ENCODE data around the gene ZAP70. TPM values are rescaled to one million over a fixed set of nuclear protein-coding genes. Genes with fewer than 3 reads are reported as not detected.
A peak's percentile ranks its signal among the peaks of the same experiment; 100 is the strongest.

Gene ZAP70
- total RNA-seq, 1 donor from 2014 or later, result 3.1 TPM

- DNase-seq (ENCODE audit: low spot score in 2 of 2, unreplicated experiment in 2 of 2), result no peak
- H3K27ac Mint-ChIP-seq, result no peak overlapping the region
- TF ChIP-seq CTCF (IDR thresholded peaks at IDR 0.05; ENCODE audit: unreplicated experiment), result no peak
- H3K4me1 Mint-ChIP-seq, result peaks cover 11% of the 10 kb centered on the region
- H3K36me3 Mint-ChIP-seq, result no peaks in the 10 kb centered on the region
- H3K9me3 Mint-ChIP-seq, result no peaks in the 10 kb centered on the region
- no peak overlapping the region for H3K4me3 Mint-ChIP-seq
- H3K27me3 Mint-ChIP-seq (ENCODE audit: low read depth), result no peaks in the 10 kb centered on the region
Measured at GRCh38 chr2:97738179-97739019, 25.0 kb downstream of the ZAP70 start.

GRCh38 chr2:97739020-97739892 lies 25.9 kb downstream of the ZAP70 start:
- H3K4me1 Mint-ChIP-seq, result peaks cover 11% of the 10 kb centered on the region

GRCh38 chr2:97739893-97740245 lies 26.5 kb downstream of the ZAP70 start:
- Mint-ChIP-seq H3K36me3 (peaks cover 10% of the 10 kb centered on the region), H3K4me3 (no peak overlapping the region), H3K9me3 (peaks cover 5% of the 10 kb centered on the region), H3K27me3 (ENCODE audit: low read depth) (no peaks in the 10 kb centered on the region), H3K27ac (no peak overlapping the region), H3K4me1 (peaks cover 11% of the 10 kb centered on the region)
- no peak for DNase-seq (ENCODE audit: low spot score in 2 of 2, unreplicated experiment in 2 of 2)
- TF ChIP-seq CTCF (IDR thresholded peaks at IDR 0.05; ENCODE audit: unreplicated experiment), result no peak

More at GRCh38 chr2:97739020-97739892, 25.9 kb downstream of the ZAP70 start:
- H3K27ac Mint-ChIP-seq, result no peak overlapping the region
- peaks cover 5% of the 10 kb centered on the region for H3K9me3 Mint-ChIP-seq
- no peak for DNase-seq (ENCODE audit: low spot score in 2 of 2, unreplicated experiment in 2 of 2)
- H3K27me3 Mint-ChIP-seq (ENCODE audit: low read depth), result no peaks in the 10 kb centered on the region
- no peak overlapping the region for H3K4me3 Mint-ChIP-seq
- no peak for TF ChIP-seq CTCF (IDR thresholded peaks at IDR 0.05; ENCODE audit: unreplicated experiment)
- H3K36me3 Mint-ChIP-seq, result peaks cover 7% of the 10 kb centered on the region

GRCh38 chr2:97740590-97741182 lies 27.3 kb downstream of the ZAP70 start:
- DNase-seq (ENCODE audit: low spot score in 2 of 2, unreplicated experiment in 2 of 2), result peak in 1 of 2 experiments; percentile 48
- Mint-ChIP-seq H3K4me1 (peaks cover 15% of the 10 kb centered on the region), H3K27me3 (ENCODE audit: low read depth) (no peaks in the 10 kb centered on the region)

More at GRCh38 chr2:97740590-97741182, 27.3 kb downstream of the ZAP70 start:
- no peak overlapping the region for H3K27ac Mint-ChIP-seq
- H3K36me3 Mint-ChIP-seq, result peaks cover 10% of the 10 kb centered on the region
- peak overlapping the region; percentile 24 for H3K4me3 Mint-ChIP-seq
- H3K9me3 Mint-ChIP-seq, result peaks cover 5% of the 10 kb centered on the region
- TF ChIP-seq CTCF (IDR thresholded peaks at IDR 0.05; ENCODE audit: unreplicated experiment), result peak; percentile 63
